H9 (cell line): ENCODE measurements around the gene NEU3. TPM values are rescaled to one million over a fixed set of nuclear protein-coding genes. Genes with fewer than 3 reads are reported as not detected.
"Not testable (repeated sequence)": the region's sequence is repeated elsewhere in the genome, so short reads cannot be mapped to it uniquely, and the experiment has no call there.

Experiments used
- DNase-seq: peaks from one replicate; pipeline ENCODE4 v3.0.0-alpha.2; 2017
- H2AFZ ChIP-seq: one replicate; pipeline ENCODE4 v1.6.1; 2013; ENCODE audit warnings: mild to moderate bottlenecking, low read length, control low read depth, moderate library complexity
- H2AK5ac ChIP-seq: 2 replicates; pipeline ENCODE4 v1.6.1; 2013; ENCODE audit warnings: low read length, control low read depth, mixed read lengths; ENCODE audit not compliant: insufficient read length
- H2BK120ac ChIP-seq: one replicate; pipeline ENCODE4 v1.6.1; 2013; ENCODE audit warnings: low read depth, mild to moderate bottlenecking, low read length, control low read depth, inconsistent platforms; ENCODE audit not compliant: poor library complexity, severe bottlenecking
- H2BK12ac ChIP-seq: 2 replicates; pipeline ENCODE4 v1.6.1; 2013; ENCODE audit warnings: low read length, control low read depth, mixed read lengths, low read depth; ENCODE audit not compliant: insufficient read length
- H2BK15ac ChIP-seq: 2 replicates; pipeline ENCODE4 v1.6.1; 2013; ENCODE audit warnings: low read depth, low read length, control low read depth
- H2BK20ac ChIP-seq: one replicate; pipeline ENCODE4 v1.6.1; 2013; ENCODE audit warnings: low read depth, mild to moderate bottlenecking, low read length, control low read depth, inconsistent platforms; ENCODE audit not compliant: poor library complexity, severe bottlenecking
- H2BK5ac ChIP-seq: 2 replicates; pipeline ENCODE4 v1.6.1; 2013; ENCODE audit warnings: low read length, control low read depth, mixed read lengths; ENCODE audit not compliant: insufficient read length
- H3K14ac ChIP-seq: 2 replicates; pipeline ENCODE4 v1.6.1; 2013; ENCODE audit warnings: low read length, control low read depth; ENCODE audit not compliant: insufficient read depth
- H3K18ac ChIP-seq: 2 replicates; pipeline ENCODE4 v1.6.1; 2013; ENCODE audit warnings: low read depth, mild to moderate bottlenecking, mixed read lengths, low read length, control low read depth; ENCODE audit not compliant: insufficient read length
- H3K23ac ChIP-seq: 2 replicates; pipeline ENCODE4 v1.6.1; 2013; ENCODE audit warnings: low read length, control low read depth, mixed read lengths, low read depth; ENCODE audit not compliant: insufficient read length
- H3K23me2 ChIP-seq: 2 replicates; pipeline ENCODE4 v1.6.1; 2013; ENCODE audit warnings: low read depth, mild to moderate bottlenecking, mixed read lengths, low read length, control low read depth; ENCODE audit not compliant: insufficient read length, poor library complexity, severe bottlenecking
- H3K27ac ChIP-seq: 2 replicates; pipeline ENCODE4 v1.5.1; 2013; ENCODE audit warnings: low read length, control low read depth, mixed read lengths, low read depth; ENCODE audit not compliant: insufficient read length
- H3K27me3 ChIP-seq: 2 replicates; pipeline ENCODE4 v1.6.1; 2013; ENCODE audit warnings: low read length, control low read depth, inconsistent platforms; ENCODE audit not compliant: insufficient read depth
- H3K4ac ChIP-seq: 2 replicates; pipeline ENCODE4 v1.6.1; 2013; ENCODE audit warnings: low read depth, mild to moderate bottlenecking, control low read depth, inconsistent platforms, low read length, moderate library complexity
- H3K4me1 ChIP-seq: 2 replicates; pipeline ENCODE4 v1.6.1; 2013; ENCODE audit warnings: low read length, control low read depth, inconsistent platforms; ENCODE audit not compliant: insufficient read depth
- H3K4me2 ChIP-seq: 2 replicates; pipeline ENCODE4 v1.6.1; 2013; ENCODE audit warnings: low read length, control low read depth, mixed read lengths; ENCODE audit not compliant: insufficient read length, insufficient read depth
- H3K56ac ChIP-seq: 2 replicates; pipeline ENCODE4 v1.6.1; 2013; ENCODE audit warnings: low read depth, mild to moderate bottlenecking, mixed read lengths, low read length, control low read depth; ENCODE audit not compliant: insufficient read length
- H3K79me1 ChIP-seq: 2 replicates; pipeline ENCODE4 v1.6.1; 2013; ENCODE audit warnings: low read depth, mild to moderate bottlenecking, moderate library complexity, low read length, control low read depth, inconsistent platforms; ENCODE audit not compliant: insufficient read depth, poor library complexity, severe bottlenecking
- H3K79me2 ChIP-seq: 2 replicates; pipeline ENCODE4 v1.6.1; 2013; ENCODE audit warnings: low read length, control low read depth, inconsistent platforms; ENCODE audit not compliant: insufficient read depth
- H3K9ac ChIP-seq: 2 replicates; pipeline ENCODE4 v1.6.1; 2013; ENCODE audit warnings: low read length, control low read depth, mixed read lengths; ENCODE audit not compliant: insufficient read length; ENCODE audit errors: extremely low read depth
- H3K9me3 ChIP-seq: one replicate; pipeline ENCODE4 v1.6.1; 2013; ENCODE audit warnings: low read depth, low read length, inconsistent platforms; ENCODE audit not compliant: control insufficient read depth
- H3T11ph ChIP-seq: one replicate; pipeline ENCODE4 v1.6.1; 2013; ENCODE audit warnings: mild to moderate bottlenecking, low read length, control low read depth, inconsistent platforms
- H4K20me1 ChIP-seq: one replicate; pipeline ENCODE4 v1.6.1; 2013; ENCODE audit not compliant: control insufficient read depth, insufficient read length, insufficient read depth
- H4K5ac ChIP-seq: 2 replicates; pipeline ENCODE4 v1.6.1; 2013; ENCODE audit warnings: low read depth, mild to moderate bottlenecking, mixed read lengths, low read length, control low read depth; ENCODE audit not compliant: insufficient read length
- H4K8ac ChIP-seq: replicated peaks from 2 replicates; pipeline ENCODE4 v1.6.1; 2013; ENCODE audit warnings: low read length, control low read depth, mixed read lengths, low read depth; ENCODE audit not compliant: insufficient read length
- H4K91ac ChIP-seq: 2 replicates; pipeline ENCODE4 v1.6.1; 2013; ENCODE audit warnings: low read depth, mild to moderate bottlenecking, moderate library complexity, mixed read lengths, low read length, control low read depth; ENCODE audit not compliant: insufficient read length
- H3K27ac Mint-ChIP-seq, 3 experiments: 2 replicates in 2 of 3; 3 replicates in 1 of 3; pipeline ENCODE4 v1.8.0; 2020 to 2021; ENCODE audit warnings: mixed read lengths in 3 of 3, mild to moderate bottlenecking in 1 of 3, moderate library complexity in 1 of 3
- H3K27me3 Mint-ChIP-seq: 2 replicates; pipeline ENCODE4 v1.8.0; 2021; ENCODE audit warnings: low read depth, mild to moderate bottlenecking, moderate library complexity, mixed read lengths
- H3K36me3 Mint-ChIP-seq, 3 experiments: 2 replicates in 2 of 3; 3 replicates in 1 of 3; pipeline ENCODE4 v1.8.0; 2020 to 2021; ENCODE audit warnings: low read depth in 3 of 3, mixed read lengths in 3 of 3; ENCODE audit not compliant: insufficient read depth in 1 of 3
- H3K4me1 Mint-ChIP-seq, 2 experiments: 2 replicates each; pipeline ENCODE4 v1.8.0; 2020; ENCODE audit warnings: mixed read lengths in 2 of 2
- H3K4me3 Mint-ChIP-seq, 2 experiments: 2 replicates in 1 of 2; 3 replicates in 1 of 2; pipeline ENCODE4 v1.8.0; 2020 to 2021; ENCODE audit warnings: mild to moderate bottlenecking in 2 of 2, mixed read lengths in 2 of 2, moderate library complexity in 1 of 2
- H3K9me3 Mint-ChIP-seq, 2 experiments: 2 replicates in 1 of 2; 3 replicates in 1 of 2; pipeline ENCODE4 v1.8.0; 2020; ENCODE audit warnings: mild to moderate bottlenecking in 2 of 2, mixed read lengths in 2 of 2, moderate library complexity in 1 of 2
- CTCF ChIP-seq: fragments of 200-600 bp; sonication (generic); conservative IDR thresholded peaks from 3 replicates; pipeline ENCODE4 v1.8.0; 2021; ENCODE audit warnings: antibody characterized with exemption, mild to moderate bottlenecking
- WGBS: extraction: QIAGEN DNeasy Blood & Tissue Kit; methylation state at CpG from one replicate; pipeline ENCODE4 v1.1.7; 2013; ENCODE audit warnings: missing lambda C conversion rate, low lambda C conversion rate, mixed read lengths; ENCODE audit not compliant: insufficient read length; ENCODE audit errors: extremely low coverage; 5-methylcytosine and 5-hydroxymethylcytosine counted together
- total RNA-seq: library from RNA; stranded (reverse); gene quantifications from 2 replicates; pipeline ENCODE4 v1.2.1, GENCODE V29; 2021

Gene NEU3
- total RNA-seq, 1 experiment from 2014 or later = 15.9 TPM

DNA sequence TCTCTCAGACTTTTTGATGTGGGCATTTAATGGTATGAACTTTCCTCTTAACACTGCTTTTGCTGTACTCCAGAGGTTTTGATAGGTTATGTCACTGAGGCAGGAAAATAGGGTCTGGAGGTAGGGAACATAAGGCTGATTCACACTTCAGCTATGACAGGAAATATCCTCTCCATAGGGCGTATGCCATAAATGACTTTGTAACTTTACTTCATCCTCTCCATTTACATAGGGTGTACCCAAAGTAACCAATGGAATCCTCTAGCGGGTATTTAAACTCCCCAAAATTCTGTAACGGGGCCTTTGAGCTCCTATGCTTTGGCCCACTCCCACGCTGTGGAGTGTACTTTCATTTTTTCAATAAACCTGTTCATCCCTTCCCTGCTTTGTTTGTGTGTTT is 58.5 kb downstream of the NEU3 start:
- WGBS = no CpG with 5 or more reads among the region's 4 CpGs
- H3K9me3 Mint-ChIP-seq = peaks cover 2 to 5% of the 10 kb centered on the region in 2 experiments; a peak in 2 of 5 replicates
- Histone ChIP-seq H4K5ac (no peak overlapping the region), H2BK12ac (no peak overlapping the region), H4K91ac (no peak overlapping the region), H3K9ac (no peak overlapping the region), H2AK5ac (no peak overlapping the region), H3K79me2 (no peaks in the 10 kb centered on the region), H4K20me1 (no peaks in the 10 kb centered on the region), H3T11ph (no peak overlapping the region), H2BK15ac (no peak overlapping the region), H2BK120ac (no peak overlapping the region), H2BK20ac (no peak overlapping the region), H3K14ac (no peak overlapping the region), H2AFZ (no peak overlapping the region), H3K56ac (no peak overlapping the region), H3K4ac (no peak overlapping the region), H3K4me1 (no peaks in the 10 kb centered on the region), H3K27me3 (no peaks in the 10 kb centered on the region), H3K79me1 (no peaks in the 10 kb centered on the region), H3K23me2 (no peaks in the 10 kb centered on the region), H4K8ac (no peak overlapping the region), H3K18ac (no peak overlapping the region), H3K9me3 (no peaks in the 10 kb centered on the region), H3K4me2 (no peak overlapping the region), H3K27ac (no peak overlapping the region), H2BK5ac (no peak overlapping the region), H3K23ac (no peak overlapping the region)
- H3K36me3 Mint-ChIP-seq = peaks cover 0 to under 1% (median 0%) of the 10 kb centered on the region in 3 experiments; a peak in 2 of 7 replicates
- no peak overlapping the region for H3K4me3 Mint-ChIP-seq
- peaks cover 12 to 15% of the 10 kb centered on the region in 2 experiments for H3K4me1 Mint-ChIP-seq
- no peak for TF ChIP-seq CTCF
- DNase-seq = no peak
- H3K27ac Mint-ChIP-seq = no peak overlapping the region
- H3K27me3 Mint-ChIP-seq = peaks cover 4% of the 10 kb centered on the region; the same call in 1 of the 2 replicates

GRCh38 chr11:75049501-75050266 is 61.0 kb downstream of the NEU3 start:
- H3K23ac ChIP-seq, H3K4me1 ChIP-seq, H2BK12ac ChIP-seq, H3K27me3 ChIP-seq, DNase-seq, H3K27me3 Mint-ChIP-seq, H4K5ac ChIP-seq, H4K20me1 ChIP-seq, H3K4me3 Mint-ChIP-seq, H3K14ac ChIP-seq, H2BK120ac ChIP-seq, H3K79me1 ChIP-seq, H3T11ph ChIP-seq, H3K9ac ChIP-seq, H4K91ac ChIP-seq, H4K8ac ChIP-seq, H3K4me2 ChIP-seq, H3K23me2 ChIP-seq, H2AK5ac ChIP-seq, H2BK20ac ChIP-seq, H3K4ac ChIP-seq, H3K27ac Mint-ChIP-seq, H2BK15ac ChIP-seq, H3K18ac ChIP-seq, H2AFZ ChIP-seq, H3K56ac ChIP-seq, H3K27ac ChIP-seq, H3K79me2 ChIP-seq, H2BK5ac ChIP-seq, H3K9me3 ChIP-seq: not testable (repeated sequence)
- H3K4me1 Mint-ChIP-seq = peaks cover 9 to 15% of the 10 kb centered on the region in 2 experiments
- peaks cover 2 to 13% (median 5%) of the 10 kb centered on the region in 3 experiments; a peak in 5 of 7 replicates for H3K36me3 Mint-ChIP-seq
- no CpG with 5 or more reads among the region's 8 CpGs for WGBS
- H3K9me3 Mint-ChIP-seq = peaks cover 21 to 23% of the 10 kb centered on the region in 2 experiments
